Hepatocyte (in vitro differentiated cells): ENCODE measurements around the gene RPS6KA5. TPM values are rescaled to one million over a fixed set of nuclear protein-coding genes. Genes with fewer than 3 reads are reported as not detected.

Experiments used
- DNase-seq: peaks from one replicate; pipeline ENCODE4 v3.0.0-alpha.2; 2016; ENCODE audit warnings: low spot score
- H2AFZ ChIP-seq: fragments of 200-600 bp; sonication (generic); 2 replicates; pipeline ENCODE4 v1.6.0; 2016; ENCODE audit warnings: antibody characterized with exemption, mild to moderate bottlenecking
- H3K27ac ChIP-seq: fragments of 200-600 bp; sonication (generic); 2 replicates; pipeline ENCODE4 v1.5.1; 2016; ENCODE audit warnings: mild to moderate bottlenecking
- H3K27me3 ChIP-seq: fragments of 200-600 bp; sonication (generic); 2 replicates; pipeline ENCODE4 v1.6.1; 2016
- H3K36me3 ChIP-seq: fragments of 200-600 bp; sonication (generic); replicated peaks from 2 replicates; pipeline ENCODE4 v1.5.1; 2016; ENCODE audit warnings: low read depth; ENCODE audit not compliant: insufficient read depth
- H3K4me1 ChIP-seq: fragments of 200-600 bp; sonication (generic); 2 replicates; pipeline ENCODE4 v1.5.1; 2016; ENCODE audit warnings: mild to moderate bottlenecking, moderate library complexity; ENCODE audit not compliant: insufficient read depth
- H3K4me2 ChIP-seq: fragments of 200-600 bp; sonication (generic); 2 replicates; pipeline ENCODE4 v1.6.0; 2016
- H3K4me3 ChIP-seq: fragments of 200-600 bp; sonication (generic); 2 replicates; pipeline ENCODE4 v1.5.1; 2016; ENCODE audit warnings: mild to moderate bottlenecking
- H3K79me2 ChIP-seq: fragments of 200-600 bp; sonication (generic); 2 replicates; pipeline ENCODE4 v1.6.0; 2017; ENCODE audit warnings: mild to moderate bottlenecking
- H3K9me2 ChIP-seq: fragments of 200-600 bp; sonication (generic); replicated peaks from 2 replicates; pipeline ENCODE4 v1.6.0; 2017; ENCODE audit warnings: mild to moderate bottlenecking; ENCODE audit not compliant: insufficient read depth
- H3K9me3 ChIP-seq: fragments of 200-600 bp; sonication (generic); 2 replicates; pipeline ENCODE4 v1.5.1; 2016; ENCODE audit warnings: low read depth, mild to moderate bottlenecking
- H4K20me1 ChIP-seq: fragments of 200-600 bp; sonication (generic); 2 replicates; pipeline ENCODE4 v1.6.0; 2016; ENCODE audit warnings: mild to moderate bottlenecking; ENCODE audit not compliant: insufficient read depth, poor library complexity, severe bottlenecking
- CTCF ChIP-seq: fragments of 200-600 bp; sonication (generic); IDR thresholded peaks from 2 replicates; pipeline ENCODE4 v1.5.1; 2016; ENCODE audit warnings: antibody characterized with exemption, mild to moderate bottlenecking; ENCODE audit not compliant: poor library complexity
- EZH2 ChIP-seq: fragments of 200-600 bp; sonication (generic); IDR thresholded peaks from 2 replicates; pipeline ENCODE4 v1.6.1; 2016; ENCODE audit warnings: antibody characterized with exemption, mild to moderate bottlenecking, borderline replicate concordance
- EZH2phosphoT487 ChIP-seq: fragments of 200-600 bp; sonication (generic); IDR thresholded peaks from one replicate; pipeline ENCODE4 v1.6.1; 2018; ENCODE audit warnings: antibody characterized with exemption, mild to moderate bottlenecking, low read depth, moderate library complexity; ENCODE audit not compliant: unreplicated experiment, severe bottlenecking
- WGBS: methylation state at CpG from one replicate; pipeline ENCODE4 v1.1.6; 2016; ENCODE audit warnings: low lambda C conversion rate; ENCODE audit errors: missing lambda C conversion rate; 5-methylcytosine and 5-hydroxymethylcytosine counted together
- polyA plus RNA-seq: library from polyadenylated mRNA; unstranded; fragments of >200 nt; fragmentation: Nextera tagmentation; extraction: Ambion mirVana; gene quantifications from 2 replicates; pipeline ENCODE4 v1.2.1, GENCODE V29; 2016
- total RNA-seq: library from RNA; depleted of rRNA; stranded (reverse); fragments of >200 nt; gene quantifications from 2 replicates; pipeline ENCODE4 v1.2.3, GENCODE V29; 2014

Gene RPS6KA5
- total and polyA plus RNA-seq, 2 experiments from 2014 or later = 4.8 to 6.3 TPM

DNA sequence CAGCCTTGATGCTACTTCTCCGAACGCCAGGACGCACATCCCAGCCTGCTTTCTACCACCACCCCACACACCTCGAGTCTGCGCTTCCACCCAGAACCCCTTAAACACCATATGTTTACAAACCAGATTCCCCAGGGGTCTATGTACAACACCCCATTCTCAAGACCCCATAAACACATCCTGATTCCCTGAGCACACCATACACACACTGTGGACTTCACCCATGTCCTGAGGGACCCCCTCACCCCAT is 244.9 kb downstream of the RPS6KA5 start:
- H3K9me3 ChIP-seq = no peaks in the 10 kb centered on the region
- H3K4me3 ChIP-seq = peak overlapping the region; percentile 64
- WGBS = 46% methylated on average over 5 of the region's 5 CpGs
- no peak overlapping the region for H3K27ac ChIP-seq
- no peaks in the 10 kb centered on the region for H3K27me3 ChIP-seq
- H3K36me3 ChIP-seq = no peaks in the 10 kb centered on the region
- peaks cover 15% of the 10 kb centered on the region for H3K79me2 ChIP-seq
- no peaks in the 10 kb centered on the region for H3K4me1 ChIP-seq
- peak overlapping the region; percentile 52 for H2AFZ ChIP-seq
- peak overlapping the region; percentile 90 for H3K4me2 ChIP-seq
- no peaks in the 10 kb centered on the region for H4K20me1 ChIP-seq
- H3K9me2 ChIP-seq = no peaks in the 10 kb centered on the region
- TF ChIP-seq EZH2phosphoT487 (no peak), CTCF (no peak), EZH2 (no peak)
- no peak for DNase-seq

- Histone ChIP-seq H2AFZ (peak overlapping the region; percentile 52), H3K79me2 (peaks cover 15% of the 10 kb centered on the region), H3K27me3 (no peaks in the 10 kb centered on the region), H3K4me1 (no peaks in the 10 kb centered on the region), H3K4me3 (peak overlapping the region; percentile 64), H4K20me1 (no peaks in the 10 kb centered on the region), H3K27ac (no peak overlapping the region), H3K4me2 (peak overlapping the region; percentile 90), H3K36me3 (no peaks in the 10 kb centered on the region), H3K9me3 (no peaks in the 10 kb centered on the region), H3K9me2 (no peaks in the 10 kb centered on the region)
- TF ChIP-seq EZH2 (no peak), CTCF (no peak), EZH2phosphoT487 (no peak)
- 66% methylated on average over 13 of the region's 13 CpGs for WGBS
- DNase-seq = no peak
Observed at GRCh38 chr14:90814806-90815571, 245.5 kb downstream of the RPS6KA5 start.

GRCh38 chr14:90813442-90813841 is 247.0 kb downstream of the RPS6KA5 start:
- Histone ChIP-seq H2AFZ (no peak overlapping the region), H3K4me3 (no peak overlapping the region), H3K9me2 (no peaks in the 10 kb centered on the region), H4K20me1 (no peaks in the 10 kb centered on the region), H3K79me2 (peaks cover 15% of the 10 kb centered on the region), H3K4me2 (no peak overlapping the region), H3K27me3 (no peaks in the 10 kb centered on the region), H3K27ac (no peak overlapping the region), H3K36me3 (no peaks in the 10 kb centered on the region), H3K4me1 (no peaks in the 10 kb centered on the region), H3K9me3 (no peaks in the 10 kb centered on the region)
- TF ChIP-seq EZH2 (no peak), CTCF (no peak), EZH2phosphoT487 (no peak)
- 87% methylated on average over 5 of the region's 5 CpGs for WGBS
- DNase-seq = no peak
